Mammary epithelial cell (primary cell): ENCODE data around the gene RADIL.

Experiments used
- EZH2 ChIP-seq: IDR thresholded peaks from 2 replicates; pipeline ENCODE4 v1.6.1; 2012; ENCODE audit warnings: low read length, inconsistent platforms, borderline replicate concordance
- TF ChIP-seq, protein P1 (sequence below), 2 donors: IDR thresholded peaks in 1 of 2; conservative IDR thresholded peaks in 1 of 2; 2 replicates each; pipeline ENCODE4 v1.5.1; 2011 to 2012; ENCODE audit warnings: inconsistent platforms in 2 of 2, low read length in 2 of 2, mild to moderate bottlenecking in 2 of 2, control low read depth in 1 of 2, low read depth in 1 of 2; ENCODE audit not compliant: insufficient read depth in 1 of 2; ENCODE audit errors: extremely low read depth in 1 of 2

DNA sequence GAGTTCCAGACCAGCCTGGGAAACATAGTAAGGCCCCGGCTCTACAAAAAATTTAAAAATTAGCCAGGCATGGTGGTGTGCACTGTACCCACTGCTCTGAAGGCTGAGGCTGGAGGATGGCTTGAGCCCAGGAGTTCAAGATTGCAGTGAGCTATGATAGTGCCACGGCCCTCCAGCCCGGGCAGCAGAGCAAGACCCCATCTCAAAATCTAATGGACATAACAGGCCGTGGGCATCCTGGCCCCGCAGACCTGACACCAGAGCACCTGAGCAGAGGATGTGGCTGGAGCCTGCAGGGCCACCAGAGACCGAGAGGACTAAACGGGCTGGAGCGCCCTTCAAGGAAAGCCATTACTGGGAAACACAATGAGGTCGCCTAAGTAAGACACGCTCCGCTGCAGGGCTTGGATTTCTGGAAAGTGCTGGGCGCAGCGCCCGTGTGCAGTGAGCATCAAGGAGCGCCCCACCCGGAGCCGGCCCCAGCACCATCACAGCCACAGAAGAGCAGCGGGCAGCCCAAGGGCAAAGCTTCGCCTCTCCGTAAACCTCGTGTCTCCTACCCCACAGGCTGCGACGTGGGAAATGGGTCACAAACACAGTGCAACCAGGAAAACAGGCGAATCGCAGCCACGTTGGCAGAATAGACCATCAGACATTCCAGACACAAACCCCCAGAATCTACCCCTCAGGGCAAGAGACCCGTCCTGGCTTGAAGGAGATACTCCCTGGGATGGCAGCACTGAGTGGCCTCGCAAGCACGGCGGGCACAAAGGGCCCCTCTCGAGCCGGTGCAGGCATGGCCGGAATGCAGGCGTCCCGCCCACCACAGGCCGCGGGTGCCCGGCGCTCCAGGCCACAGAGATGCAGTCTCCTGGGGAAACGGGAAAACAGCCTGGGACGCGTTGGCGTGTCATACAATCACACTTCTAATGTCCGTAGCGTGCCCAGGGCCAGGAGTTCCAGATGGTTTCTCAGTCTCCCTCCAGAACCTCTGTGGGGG, 4.9 kb downstream of the RADIL start:
- no peak for TF ChIP-seq EZH2
- TF ChIP-seq, protein P1, sequence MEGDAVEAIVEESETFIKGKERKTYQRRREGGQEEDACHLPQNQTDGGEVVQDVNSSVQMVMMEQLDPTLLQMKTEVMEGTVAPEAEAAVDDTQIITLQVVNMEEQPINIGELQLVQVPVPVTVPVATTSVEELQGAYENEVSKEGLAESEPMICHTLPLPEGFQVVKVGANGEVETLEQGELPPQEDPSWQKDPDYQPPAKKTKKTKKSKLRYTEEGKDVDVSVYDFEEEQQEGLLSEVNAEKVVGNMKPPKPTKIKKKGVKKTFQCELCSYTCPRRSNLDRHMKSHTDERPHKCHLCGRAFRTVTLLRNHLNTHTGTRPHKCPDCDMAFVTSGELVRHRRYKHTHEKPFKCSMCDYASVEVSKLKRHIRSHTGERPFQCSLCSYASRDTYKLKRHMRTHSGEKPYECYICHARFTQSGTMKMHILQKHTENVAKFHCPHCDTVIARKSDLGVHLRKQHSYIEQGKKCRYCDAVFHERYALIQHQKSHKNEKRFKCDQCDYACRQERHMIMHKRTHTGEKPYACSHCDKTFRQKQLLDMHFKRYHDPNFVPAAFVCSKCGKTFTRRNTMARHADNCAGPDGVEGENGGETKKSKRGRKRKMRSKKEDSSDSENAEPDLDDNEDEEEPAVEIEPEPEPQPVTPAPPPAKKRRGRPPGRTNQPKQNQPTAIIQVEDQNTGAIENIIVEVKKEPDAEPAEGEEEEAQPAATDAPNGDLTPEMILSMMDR (conservative IDR thresholded peaks at IDR 0.05 in 1 of 2, IDR thresholded peaks at IDR 0.05 in 1 of 2; ENCODE audit: extremely low read depth in 1 of 2, insufficient read depth in 1 of 2, low read depth in 1 of 2, low read length in 2 of 2), result no peak
